Measurements from ENCODE around the gene DOK5.

Gene DOK5

DNA sequence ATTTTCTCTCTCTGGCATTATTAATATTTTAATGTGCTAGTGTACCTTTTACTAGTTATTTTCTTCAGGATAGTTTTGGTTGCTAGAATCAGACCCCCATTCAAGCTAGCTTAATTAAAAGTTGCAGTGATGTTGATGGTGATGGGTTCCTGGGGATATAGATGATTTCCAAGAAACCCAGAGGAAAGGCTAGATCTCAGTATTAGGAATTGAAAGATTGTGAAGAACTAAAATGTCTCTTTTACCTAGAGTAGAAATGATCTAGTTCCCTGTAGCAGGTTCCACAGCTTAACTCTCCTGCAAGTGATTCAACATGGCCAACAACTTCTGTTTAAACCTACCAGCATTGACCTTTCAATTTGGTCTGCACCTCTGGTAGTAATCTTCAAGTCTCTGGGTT, 78.6 kb downstream of the DOK5 start:
- no peak overlapping the region for H3K4me3 ChIP-seq (ENCODE audit: low read depth, low read length)
- TF ChIP-seq, protein P1, sequence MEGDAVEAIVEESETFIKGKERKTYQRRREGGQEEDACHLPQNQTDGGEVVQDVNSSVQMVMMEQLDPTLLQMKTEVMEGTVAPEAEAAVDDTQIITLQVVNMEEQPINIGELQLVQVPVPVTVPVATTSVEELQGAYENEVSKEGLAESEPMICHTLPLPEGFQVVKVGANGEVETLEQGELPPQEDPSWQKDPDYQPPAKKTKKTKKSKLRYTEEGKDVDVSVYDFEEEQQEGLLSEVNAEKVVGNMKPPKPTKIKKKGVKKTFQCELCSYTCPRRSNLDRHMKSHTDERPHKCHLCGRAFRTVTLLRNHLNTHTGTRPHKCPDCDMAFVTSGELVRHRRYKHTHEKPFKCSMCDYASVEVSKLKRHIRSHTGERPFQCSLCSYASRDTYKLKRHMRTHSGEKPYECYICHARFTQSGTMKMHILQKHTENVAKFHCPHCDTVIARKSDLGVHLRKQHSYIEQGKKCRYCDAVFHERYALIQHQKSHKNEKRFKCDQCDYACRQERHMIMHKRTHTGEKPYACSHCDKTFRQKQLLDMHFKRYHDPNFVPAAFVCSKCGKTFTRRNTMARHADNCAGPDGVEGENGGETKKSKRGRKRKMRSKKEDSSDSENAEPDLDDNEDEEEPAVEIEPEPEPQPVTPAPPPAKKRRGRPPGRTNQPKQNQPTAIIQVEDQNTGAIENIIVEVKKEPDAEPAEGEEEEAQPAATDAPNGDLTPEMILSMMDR (IDR thresholded peaks at IDR 0.05; ENCODE audit: insufficient read depth, low read depth, low read length, missing control alignments), result no peak
- DNase-seq (ENCODE audit: low read depth), result no peak

DNA sequence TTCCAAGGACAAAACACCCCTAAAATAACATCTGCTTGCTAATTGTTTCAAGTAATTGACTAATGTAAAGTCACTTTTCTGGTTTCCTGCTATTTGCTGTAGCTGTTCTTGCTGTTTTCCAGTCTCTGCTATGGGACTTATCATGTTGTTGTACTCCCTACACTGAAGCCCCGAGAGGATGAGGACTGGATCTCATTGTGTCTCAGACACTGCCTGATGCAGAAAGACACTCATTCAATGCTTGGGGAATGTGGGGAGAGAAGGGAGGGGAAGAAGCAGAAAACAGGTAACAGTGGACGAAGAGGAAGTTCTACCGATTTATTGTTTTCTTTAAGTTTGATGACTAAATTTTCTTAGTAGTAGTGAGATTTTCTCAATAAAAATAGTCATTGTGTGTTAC, 79.8 kb downstream of the DOK5 start:
- TF ChIP-seq, protein P1 (IDR thresholded peaks at IDR 0.05; ENCODE audit: insufficient read depth, low read depth, low read length, missing control alignments), result no peak
- DNase-seq (ENCODE audit: low read depth), result no peak
- H3K4me3 ChIP-seq (ENCODE audit: low read depth, low read length), result no peak overlapping the region

DNA sequence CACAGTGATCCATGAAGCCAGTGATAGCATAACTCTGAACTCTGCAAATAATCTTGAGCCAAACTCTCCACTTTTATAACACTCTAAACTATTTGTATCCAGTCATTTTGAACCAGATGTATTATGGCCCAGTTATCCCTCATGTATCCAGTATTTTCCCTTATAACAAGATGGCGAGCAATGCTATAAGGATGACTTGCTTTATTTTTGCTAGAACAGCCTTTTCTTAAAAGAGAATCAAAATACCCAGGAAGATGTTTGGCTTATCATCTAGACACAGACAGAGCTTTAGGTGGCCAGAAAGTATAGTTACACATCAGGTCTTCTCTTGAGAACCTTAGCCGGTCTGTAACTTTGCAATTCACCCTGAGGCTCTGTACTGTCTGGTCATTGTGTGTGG, 81.0 kb downstream of the DOK5 start:
- TF ChIP-seq, protein P1 (IDR thresholded peaks at IDR 0.05; ENCODE audit: insufficient read depth, low read depth, low read length, missing control alignments), result no peak
- H3K4me3 ChIP-seq (ENCODE audit: low read depth, low read length), result no peak overlapping the region
- DNase-seq (ENCODE audit: low read depth), result no peak

DNA sequence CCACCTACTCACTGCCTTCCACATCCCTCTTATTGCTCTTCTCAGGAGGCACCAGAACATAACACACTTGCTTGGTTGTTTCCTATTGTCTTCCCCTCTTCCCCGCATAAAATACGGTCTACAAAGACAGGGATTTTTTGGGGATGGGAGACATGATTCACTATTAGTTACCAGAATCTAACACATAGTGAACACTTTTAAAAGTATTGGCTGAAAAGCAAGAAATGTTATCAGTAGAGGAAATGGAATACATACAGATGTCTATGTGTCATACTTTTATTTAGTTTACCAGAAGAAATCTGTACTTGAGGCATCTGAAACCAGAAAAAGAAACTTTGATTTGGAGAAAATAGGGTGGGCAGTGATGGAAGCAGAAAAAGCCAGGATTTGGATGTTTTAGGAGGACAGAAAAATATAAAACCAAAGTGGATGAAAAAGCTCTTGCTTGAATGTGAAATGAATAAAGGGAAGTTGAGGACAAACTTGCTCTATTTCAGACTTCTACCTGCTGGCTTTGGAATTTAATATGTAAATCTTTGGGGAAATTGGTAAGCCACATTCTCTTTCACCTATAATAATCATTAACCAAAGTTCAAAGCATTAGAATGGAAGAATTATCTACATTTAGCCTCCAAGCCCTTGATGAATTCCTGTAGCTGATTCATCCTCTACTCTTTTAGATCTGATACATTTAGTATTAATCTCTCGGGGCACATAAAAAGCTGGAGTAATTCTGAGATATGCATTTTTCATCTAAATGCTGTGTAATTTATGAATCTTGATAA, 82.6 kb downstream of the DOK5 start:
- DNase-seq (ENCODE audit: low read depth), result no peak
- TF ChIP-seq, protein P1 (IDR thresholded peaks at IDR 0.05; ENCODE audit: insufficient read depth, low read depth, low read length, missing control alignments), result no peak
- no peak overlapping the region for H3K4me3 ChIP-seq (ENCODE audit: low read depth, low read length)

DNA sequence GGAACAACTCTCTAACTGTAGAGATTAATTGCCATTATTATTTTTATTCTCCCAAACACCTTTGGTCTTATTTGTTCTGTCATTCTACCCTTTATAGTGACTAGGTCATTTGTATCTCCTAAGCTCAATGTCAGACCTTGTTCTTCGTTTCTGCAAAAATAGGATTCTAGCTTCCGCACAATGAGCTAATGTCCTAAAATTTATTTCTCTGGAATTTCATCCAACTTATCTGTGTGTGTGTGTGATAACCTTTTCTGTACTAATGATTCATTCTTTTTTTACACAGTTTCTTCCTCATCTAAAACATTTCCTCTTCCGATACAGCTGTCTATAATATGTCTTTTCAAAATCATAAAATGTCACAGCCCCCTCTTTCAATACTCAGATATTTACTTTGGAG, 84.5 kb downstream of the DOK5 start:
- TF ChIP-seq, protein P1 (IDR thresholded peaks at IDR 0.05; ENCODE audit: insufficient read depth, low read depth, low read length, missing control alignments), result no peak
- no peak for DNase-seq (ENCODE audit: low read depth)
- no peak overlapping the region for H3K4me3 ChIP-seq (ENCODE audit: low read depth, low read length)

DNA sequence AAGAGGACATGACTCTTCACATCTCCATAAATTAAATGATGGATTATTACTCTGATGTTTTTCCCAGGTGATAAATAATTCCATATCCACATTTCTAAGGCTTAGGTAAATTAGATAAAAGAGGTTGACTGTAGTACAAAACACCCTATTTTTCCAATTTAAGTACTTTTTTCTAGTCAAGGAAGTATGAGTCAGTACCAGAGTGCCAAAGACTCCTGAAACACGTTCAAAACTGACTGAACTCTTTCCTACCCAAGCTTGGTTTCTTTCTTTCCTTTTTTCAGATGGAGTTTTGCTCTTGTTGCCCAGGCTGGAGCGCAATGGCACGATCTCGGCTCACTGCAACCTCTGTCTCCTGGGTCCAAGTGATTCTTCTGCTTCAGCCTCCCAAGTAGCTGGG, 85.0 kb downstream of the DOK5 start:
- no peak for DNase-seq (ENCODE audit: low read depth)
- TF ChIP-seq, protein P1 (IDR thresholded peaks at IDR 0.05; ENCODE audit: insufficient read depth, low read depth, low read length, missing control alignments), result no peak
- H3K4me3 ChIP-seq (ENCODE audit: low read depth, low read length), result no peak overlapping the region

DNA sequence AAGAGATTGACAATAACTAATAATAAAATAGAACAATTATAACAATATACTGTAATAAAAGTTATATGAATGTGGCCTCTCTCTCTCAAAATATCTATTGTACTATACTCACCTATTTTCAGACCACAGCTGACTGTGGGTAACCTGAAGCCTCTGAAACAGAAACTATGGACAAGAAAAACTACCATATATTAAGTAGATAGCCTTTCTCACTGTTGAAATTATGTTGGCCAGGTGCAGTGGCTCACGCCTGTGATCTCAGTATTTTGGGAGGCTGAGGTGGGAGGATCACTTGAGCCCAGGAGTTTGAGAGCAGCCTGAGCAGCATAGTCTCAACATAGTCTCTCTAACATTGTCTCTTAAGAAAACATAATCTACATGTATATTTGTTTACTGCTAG, 89.9 kb downstream of the DOK5 start:
- TF ChIP-seq, protein P1 (IDR thresholded peaks at IDR 0.05; ENCODE audit: insufficient read depth, low read depth, low read length, missing control alignments), result no peak
- H3K4me3 ChIP-seq (ENCODE audit: low read depth, low read length), result no peak overlapping the region
- no peak for DNase-seq (ENCODE audit: low read depth)
